ENCODE data around the gene UTF1. TPM values are rescaled to one million over a fixed set of nuclear protein-coding genes. Genes with fewer than 3 reads are reported as not detected.

The UTF1 gene
- polyA plus RNA-seq, 3 donors: 0.14 to 0.48 (median 0.24) TPM

GRCh38 chr10:133237588-133238465 is 7.8 kb downstream of the UTF1 start, which contains the start of gene VENTX:
VENTX (plus strand) TSS chr10:133237855; CDS start chr10:133237915, 60 bp downstream.
- Mint-ChIP-seq H3K9me3 (peaks cover 0 to 6% (median 4%) of the 10 kb centered on the region in 7 donors), H3K27me3 (ENCODE audit: low read depth in 3 of 3) (peaks cover 33 to 78% (median 57%) of the 10 kb centered on the region in 3 donors), H3K27ac (peak within 1 kb of the TSS in 3 of 7 donors; percentile 57 to 71 (median 61)), H3K4me3 (peak within 1 kb of the TSS; percentile 73 to 82), H3K36me3 (peaks cover 9 to 13% of the 10 kb centered on the region in 2 donors), H3K4me1 (peaks cover 32% of the 10 kb centered on the region)
- H4K20me1 ChIP-seq (ENCODE audit: insufficient read depth, low read length): peaks cover 6% of the 10 kb centered on the region
- peak within 1 kb of the TSS in 1 of 2 donors; percentile 89 for H3K27ac ChIP-seq (ENCODE audit: low read depth in 1 of 2, low read length in 2 of 2)
- peaks cover 3 to 55% of the 10 kb centered on the region in 2 donors for H3K27me3 ChIP-seq (ENCODE audit: control insufficient read depth in 2 of 2, insufficient read depth in 2 of 2, low read length in 2 of 2)
- peaks cover 64 to 71% of the 10 kb centered on the region in 2 donors for H3K4me1 ChIP-seq (ENCODE audit: control insufficient read depth in 1 of 2, insufficient read depth in 2 of 2, low read length in 2 of 2)
- H3K79me2 ChIP-seq (ENCODE audit: insufficient read depth, low read length): no peaks in the 10 kb centered on the region
- 51% methylated on average over 41 of the region's 60 CpGs for WGBS (ENCODE audit: insufficient coverage)
- H3K4me2 ChIP-seq (replicated peaks; ENCODE audit: extremely low read depth, low read length, poor library complexity, severe bottlenecking): peak within 1 kb of the TSS; percentile 74
- peak within 1 kb of the TSS; percentile 40 to 76 (median 55) for H3K4me3 ChIP-seq (replicated peaks in 1 of 3; ENCODE audit: low read depth in 2 of 3, low read length in 3 of 3)
- H2AFZ ChIP-seq (ENCODE audit: insufficient read depth, low read depth, low read length, poor library complexity, severe bottlenecking): peak within 1 kb of the TSS; percentile 74
- no peaks in the 10 kb centered on the region for H3K36me3 ChIP-seq (replicated peaks in 1 of 2; ENCODE audit: control insufficient read depth in 1 of 2, insufficient read depth in 2 of 2, low read length in 2 of 2)
- no peak for DNase-seq
- no peaks in the 10 kb centered on the region for H3K9me3 ChIP-seq (replicated peaks in 1 of 2; ENCODE audit: control insufficient read depth in 1 of 2, insufficient read depth in 1 of 2, low read length in 2 of 2)
- intact Hi-C loops (cut with micrococcal nuclease): loop anchor here (2.0 to 10.0 kb wide), 3 partner anchors 19 to 93 kb away; no protein-coding TSS in a partner anchor
- no peak for TF ChIP-seq CTCF (IDR thresholded peaks at IDR 0.05)
- H3K9ac ChIP-seq (ENCODE audit: insufficient read depth, low read length, poor library complexity, severe bottlenecking): peak within 1 kb of the TSS; percentile 87

- H3K4me2 ChIP-seq (replicated peaks; ENCODE audit: extremely low read depth, low read length, poor library complexity, severe bottlenecking): peak overlapping the region; percentile 74
- Mint-ChIP-seq H3K4me3 (peak overlapping the region in 1 of 2 donors; percentile 82), H3K4me1 (peaks cover 32% of the 10 kb centered on the region), H3K36me3 (peaks cover 9 to 13% of the 10 kb centered on the region in 2 donors), H3K9me3 (peaks cover 0 to 4% (median 3%) of the 10 kb centered on the region in 7 donors), H3K27me3 (ENCODE audit: low read depth in 3 of 3) (peaks cover 35 to 75% (median 54%) of the 10 kb centered on the region in 3 donors), H3K27ac (peak overlapping the region in 1 of 7 donors; percentile 5)
- no peaks in the 10 kb centered on the region for H3K79me2 ChIP-seq (ENCODE audit: insufficient read depth, low read length)
- intact Hi-C loops (cut with micrococcal nuclease): loop anchor here in 1 of 2 donors (10.0 kb wide), 1 partner anchor 94 kb away; no protein-coding TSS in a partner anchor
- H2AFZ ChIP-seq (ENCODE audit: insufficient read depth, low read depth, low read length, poor library complexity, severe bottlenecking): no peak overlapping the region
- no peak for DNase-seq
- WGBS (ENCODE audit: insufficient coverage): 95% methylated on average over 13 of the region's 15 CpGs
- peaks cover 64 to 71% of the 10 kb centered on the region in 2 donors for H3K4me1 ChIP-seq (ENCODE audit: control insufficient read depth in 1 of 2, insufficient read depth in 2 of 2, low read length in 2 of 2)
- no peak for TF ChIP-seq CTCF (IDR thresholded peaks at IDR 0.05)
- no peaks in the 10 kb centered on the region for H3K36me3 ChIP-seq (replicated peaks in 1 of 2; ENCODE audit: control insufficient read depth in 1 of 2, insufficient read depth in 2 of 2, low read length in 2 of 2)
- H3K4me3 ChIP-seq (replicated peaks in 1 of 3; ENCODE audit: low read depth in 2 of 3, low read length in 3 of 3): peak overlapping the region in 1 of 3 experiments; percentile 76
- H4K20me1 ChIP-seq (ENCODE audit: insufficient read depth, low read length): peaks cover 6% of the 10 kb centered on the region
- H3K27ac ChIP-seq (ENCODE audit: low read depth in 1 of 2, low read length in 2 of 2): no peak overlapping the region
- H3K27me3 ChIP-seq (ENCODE audit: control insufficient read depth in 2 of 2, insufficient read depth in 2 of 2, low read length in 2 of 2): peaks cover 3 to 53% of the 10 kb centered on the region in 2 donors
- no peak overlapping the region for H3K9ac ChIP-seq (ENCODE audit: insufficient read depth, low read length, poor library complexity, severe bottlenecking)
- no peaks in the 10 kb centered on the region for H3K9me3 ChIP-seq (replicated peaks in 1 of 2; ENCODE audit: control insufficient read depth in 1 of 2, insufficient read depth in 1 of 2, low read length in 2 of 2)
Measured at GRCh38 chr10:133238466-133238804, 8.4 kb downstream of the UTF1 start.

Measured in CD14-positive monocyte (primary cell).